Lower leg skin (tissue), 4 donors: Measurements from ENCODE around the gene ZSCAN16. TPM values are rescaled to one million over a fixed set of nuclear protein-coding genes. Genes with fewer than 3 reads are reported as not detected.

Source experiments
- DNase-seq, 2 donors: peaks; one replicate each; pipeline ENCODE4 v3.0.0-alpha.2; 2019; ENCODE audit warnings: low spot score in 2 of 2
- H3K4me3 ChIP-seq: fragments of 200-600 bp; sonication (generic); 2 replicates; pipeline ENCODE4 v1.5.1; 2017; ENCODE audit warnings: mild to moderate bottlenecking, low read depth; ENCODE audit not compliant: poor library complexity, severe bottlenecking
- POLR2A ChIP-seq, 2 donors: fragments of 450-650 bp; IDR thresholded peaks; one replicate each; pipeline ENCODE4 v1.6.1; 2016 to 2017; ENCODE audit warnings: antibody characterized with exemption in 2 of 2, mild to moderate bottlenecking in 1 of 2, moderate library complexity in 1 of 2
- WGBS, 2 donors: methylation state at CpG; one replicate each; pipeline ENCODE4 v1.1.5; 2018; 5-methylcytosine and 5-hydroxymethylcytosine counted together
- intact Hi-C: fragments of 100-400 bp; cut with DNase I; formaldehyde crosslinking; loops from one replicate; pipeline ENCODE4 v1.15.0; 2023; ENCODE audit warnings: low total_unique reads
- total RNA-seq, 4 donors: library from RNA; depleted of rRNA; stranded (reverse); fragments of >200 nt; gene quantifications; one replicate each; pipeline ENCODE4 v1.1.0, GENCODE V29; 2016
- TF ChIP-seq, protein P1 (sequence below), 3 donors: fragments of 450-650 bp; IDR thresholded peaks; one replicate each; pipeline ENCODE4 v1.5.1; 2016; ENCODE audit warnings: antibody characterized with exemption in 3 of 3, mild to moderate bottlenecking in 3 of 3, moderate library complexity in 2 of 3

Gene ZSCAN16
- total RNA-seq, 4 donors from 2014 or later = 3.9 to 6.1 (median 5.3) TPM

DNA sequence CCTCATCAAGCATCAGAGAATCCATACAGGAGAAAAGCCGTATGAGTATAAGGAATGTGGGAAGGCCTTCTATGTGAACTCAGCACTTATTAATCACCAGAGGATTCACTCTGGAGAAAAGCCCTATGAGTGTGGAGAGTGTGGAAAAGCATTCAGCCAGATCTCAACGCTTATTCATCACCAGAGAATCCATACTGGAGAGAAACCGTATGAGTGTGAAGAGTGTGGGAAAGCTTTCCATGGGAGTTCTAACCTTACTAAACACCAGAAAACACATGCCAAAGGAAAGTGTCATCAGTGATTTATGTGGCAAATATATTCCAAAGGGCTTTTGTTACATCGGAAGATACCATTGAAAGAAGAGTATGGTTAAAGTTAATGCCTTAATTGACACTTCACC lies 42.7 kb downstream of the ZSCAN16 start:
- WGBS, 2 donors = 83 to 84% methylated on average over 4 of the region's 4 CpGs

DNA sequence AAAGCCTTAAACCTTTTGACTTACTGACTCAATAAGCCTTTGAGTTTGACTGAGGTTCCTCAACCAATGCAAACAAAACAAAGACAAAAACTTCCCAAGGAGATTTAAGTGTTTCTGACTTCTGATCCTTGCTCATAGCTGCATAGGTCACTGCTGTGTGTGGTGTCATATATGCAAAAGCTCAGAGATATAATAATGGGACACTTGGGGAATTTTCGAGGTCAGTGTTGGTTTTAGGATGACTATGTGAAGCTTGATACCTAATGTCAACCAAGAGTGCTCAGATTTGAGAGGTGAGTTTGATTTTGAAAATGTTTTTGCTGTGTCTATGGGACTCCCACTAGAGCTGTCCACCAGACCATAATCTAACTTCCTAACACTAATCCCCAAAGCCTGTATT lies 43.5 kb downstream of the ZSCAN16 start:
- 72 to 81% methylated on average over 1 of the region's 1 CpG for WGBS, 2 donors
- no peak for DNase-seq
- intact Hi-C loops = no loop called here
- TF ChIP-seq, protein P1, sequence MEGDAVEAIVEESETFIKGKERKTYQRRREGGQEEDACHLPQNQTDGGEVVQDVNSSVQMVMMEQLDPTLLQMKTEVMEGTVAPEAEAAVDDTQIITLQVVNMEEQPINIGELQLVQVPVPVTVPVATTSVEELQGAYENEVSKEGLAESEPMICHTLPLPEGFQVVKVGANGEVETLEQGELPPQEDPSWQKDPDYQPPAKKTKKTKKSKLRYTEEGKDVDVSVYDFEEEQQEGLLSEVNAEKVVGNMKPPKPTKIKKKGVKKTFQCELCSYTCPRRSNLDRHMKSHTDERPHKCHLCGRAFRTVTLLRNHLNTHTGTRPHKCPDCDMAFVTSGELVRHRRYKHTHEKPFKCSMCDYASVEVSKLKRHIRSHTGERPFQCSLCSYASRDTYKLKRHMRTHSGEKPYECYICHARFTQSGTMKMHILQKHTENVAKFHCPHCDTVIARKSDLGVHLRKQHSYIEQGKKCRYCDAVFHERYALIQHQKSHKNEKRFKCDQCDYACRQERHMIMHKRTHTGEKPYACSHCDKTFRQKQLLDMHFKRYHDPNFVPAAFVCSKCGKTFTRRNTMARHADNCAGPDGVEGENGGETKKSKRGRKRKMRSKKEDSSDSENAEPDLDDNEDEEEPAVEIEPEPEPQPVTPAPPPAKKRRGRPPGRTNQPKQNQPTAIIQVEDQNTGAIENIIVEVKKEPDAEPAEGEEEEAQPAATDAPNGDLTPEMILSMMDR (IDR thresholded peaks at IDR 0.05) = no peak
- TF ChIP-seq POLR2A (IDR thresholded peaks at IDR 0.05) = no peak
- no peak overlapping the region for H3K4me3 ChIP-seq

More for the DNA sequence above, 42.7 kb downstream of the ZSCAN16 start:
- TF ChIP-seq POLR2A (IDR thresholded peaks at IDR 0.05) = no peak
- TF ChIP-seq, protein P1 (IDR thresholded peaks at IDR 0.05) = no peak
- intact Hi-C loops = no loop called here
- DNase-seq = no peak
- H3K4me3 ChIP-seq = no peak overlapping the region

GRCh38 chr6:28171271-28171670 lies 46.9 kb downstream of the ZSCAN16 start:
- TF ChIP-seq POLR2A (IDR thresholded peaks at IDR 0.05) = no peak
- TF ChIP-seq, protein P1 (IDR thresholded peaks at IDR 0.05) = no peak
- DNase-seq = no peak
- 71 to 74% methylated on average over 2 of the region's 2 CpGs for WGBS, 2 donors
- H3K4me3 ChIP-seq = no peak overlapping the region
- intact Hi-C loops = no loop called here

DNA sequence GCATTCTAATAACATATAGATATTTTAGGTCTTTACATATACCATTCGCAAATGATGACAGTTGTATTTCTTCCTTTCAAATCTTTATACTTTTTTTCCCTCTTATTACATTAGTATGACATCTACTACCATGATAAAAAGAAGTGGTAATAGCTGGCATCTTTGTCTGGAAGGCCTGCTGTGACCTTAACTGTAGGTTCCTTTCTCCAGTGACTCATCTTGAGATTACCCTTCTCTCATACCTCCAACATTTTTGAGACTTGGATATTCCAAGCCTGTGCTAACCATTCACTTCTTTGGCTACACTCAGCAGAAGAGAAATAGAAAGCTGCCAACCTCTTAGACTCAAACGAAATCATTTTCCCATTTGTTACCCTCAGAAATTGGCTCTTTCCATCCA lies 47.6 kb downstream of the ZSCAN16 start:
- intact Hi-C loops = no loop called here
- WGBS, 2 donors = 94 to 96% methylated on average over 2 of the region's 2 CpGs
- H3K4me3 ChIP-seq = no peak overlapping the region
- no peak for DNase-seq
- no peak for TF ChIP-seq POLR2A (IDR thresholded peaks at IDR 0.05)
- TF ChIP-seq, protein P1 (IDR thresholded peaks at IDR 0.05) = no peak

- no peak overlapping the region for H3K4me3 ChIP-seq
- intact Hi-C loops = no loop called here
- WGBS, 2 donors = 88 to 97% methylated on average over 1 of the region's 1 CpG
- TF ChIP-seq, protein P1 (IDR thresholded peaks at IDR 0.05) = no peak
- TF ChIP-seq POLR2A (IDR thresholded peaks at IDR 0.05) = no peak
- no peak for DNase-seq
Observed at GRCh38 chr6:28176373-28176772, 52.0 kb downstream of the ZSCAN16 start.

Other genes starting within 250 kb of the ZSCAN16 start
- gene OR2B2, start 212.2 kb upstream of the ZSCAN16 start, total RNA-seq = not detected
- gene OR2B6, start 167.4 kb upstream of the ZSCAN16 start, total RNA-seq = not detected
- gene ZNF165, start 44.0 kb upstream of the ZSCAN16 start, total RNA-seq = 1 to 10 TPM in 3 of 4 donors, under 1 TPM in 1; 0.72 to 3.1 (median 1.9) TPM
- gene ZKSCAN8, start 17.3 kb downstream of the ZSCAN16 start, total RNA-seq = 10 to 100 TPM; 10.5 to 16.5 (median 11.3) TPM
- gene ZSCAN9, start 100.7 kb downstream of the ZSCAN16 start, total RNA-seq = 1 to 10 TPM; 2.3 to 9.4 (median 4.3) TPM
- gene ZKSCAN4, start 127.7 kb downstream of the ZSCAN16 start, total RNA-seq = 1 to 10 TPM; 4.4 to 6.4 (median 5.9) TPM
- gene NKAPL, start 134.7 kb downstream of the ZSCAN16 start, total RNA-seq = 1 to 10 TPM in 1 of 4 donors, under 1 TPM in 2, not detected in 1; 0.42 to 1.1 (median 0.75) TPM
- 10 to 100 TPM in 2 of 4 donors, 1 to 10 TPM in 2; 8.3 to 20.7 (median 11.0) TPM for gene ZSCAN26, start 142.5 kb downstream of the ZSCAN16 start, total RNA-seq
- 1 to 10 TPM in 2 of 4 donors, under 1 TPM in 2; 0.15 to 1.6 (median 1.1) TPM for gene PGBD1, start 157.0 kb downstream of the ZSCAN16 start, total RNA-seq
- 10 to 100 TPM in 2 of 4 donors, 1 to 10 TPM in 2; 3.6 to 19.4 (median 7.0) TPM for gene ZSCAN31, start 211.5 kb downstream of the ZSCAN16 start, total RNA-seq
- 1 to 10 TPM; 2.9 to 6.7 (median 4.3) TPM for gene ZKSCAN3, start 225.3 kb downstream of the ZSCAN16 start, total RNA-seq